Tibial artery (tissue), 4 donors: ENCODE data around the gene C16orf96.
A peak's percentile ranks its signal among the peaks of the same experiment; 100 is the strongest.

Source experiments
- DNase-seq, 2 donors: peaks; one replicate each; pipeline ENCODE4 v3.0.0-alpha.2; 2019
- H3K27ac ChIP-seq, 2 donors: fragments of 200-600 bp; sonication (generic) in 1 of 2; 1 replicate in 1 of 2; 2 replicates in 1 of 2; pipeline ENCODE4 v1.5.1; 2018 to 2019; ENCODE audit warnings: mild to moderate bottlenecking in 1 of 2
- H3K27me3 ChIP-seq, 2 donors: fragments of 200-600 bp; sonication (generic) in 1 of 2; one replicate each; pipeline versions ENCODE4 v1.5.1 to v1.6.0; 2016 to 2019
- H3K36me3 ChIP-seq, 3 donors: fragments of 200-600 bp; sonication (generic) in 2 of 3; one replicate each; pipeline ENCODE4 v1.5.1; 2016 to 2019; ENCODE audit warnings: mild to moderate bottlenecking in 2 of 3
- H3K4me1 ChIP-seq, 4 donors: fragments of 200-600 bp; sonication (generic) in 2 of 4; 1 replicate in 3 of 4; 2 replicates in 1 of 4; pipeline ENCODE4 v1.5.1; 2016 to 2019
- H3K4me3 ChIP-seq, 2 donors: fragments of 200-600 bp; sonication (generic) in 1 of 2; 1 replicate in 1 of 2; 2 replicates in 1 of 2; pipeline ENCODE4 v1.5.1; 2018 to 2019; ENCODE audit warnings: mild to moderate bottlenecking in 2 of 2
- H3K9me3 ChIP-seq, 3 donors: fragments of 200-600 bp; sonication (generic) in 1 of 3; one replicate each; pipeline ENCODE4 v1.5.1; 2016 to 2019
- CTCF ChIP-seq, 2 experiments: fragments of 200-600 bp in 1 of 2; fragments of 450-650 bp in 1 of 2; IDR thresholded peaks; one replicate each; pipeline ENCODE4 v1.5.1; 2017 to 2019; ENCODE audit warnings: antibody characterized with exemption in 2 of 2, mild to moderate bottlenecking in 1 of 2, moderate library complexity in 1 of 2
- intact Hi-C: fragments of 100-400 bp; cut with DNase I; formaldehyde crosslinking; loops from one replicate; pipeline ENCODE4 v1.15.0; 2023; ENCODE audit warnings: low total_unique reads

Gene C16orf96

GRCh38 chr16:4534151-4534790 lies 21.9 kb upstream of the C16orf96 start:
- Histone ChIP-seq H3K27me3 (no peaks in the 10 kb centered on the region), H3K27ac (no peak overlapping the region), H3K4me3 (no peak overlapping the region), H3K4me1 (peaks cover 0 to 26% (median 14%) of the 10 kb centered on the region in 4 donors), H3K9me3 (no peaks in the 10 kb centered on the region), H3K36me3 (peaks cover 0 to 17% (median 0%) of the 10 kb centered on the region in 3 donors)
- DNase-seq, result no peak
- no peak for TF ChIP-seq CTCF (IDR thresholded peaks at IDR 0.05)
- intact Hi-C loops, result no loop called here

GRCh38 chr16:4535627-4536108 lies 20.5 kb upstream of the C16orf96 start:
- TF ChIP-seq CTCF (IDR thresholded peaks at IDR 0.05), result no peak
- H3K27me3 ChIP-seq, result no peaks in the 10 kb centered on the region
- H3K36me3 ChIP-seq, result peaks cover 0 to 17% (median 0%) of the 10 kb centered on the region in 3 donors
- no peaks in the 10 kb centered on the region for H3K9me3 ChIP-seq
- no peak for DNase-seq
- no peak overlapping the region for H3K4me3 ChIP-seq
- intact Hi-C loops, result no loop called here
- H3K27ac ChIP-seq, result peak overlapping the region; percentile 40 to 79
- H3K4me1 ChIP-seq, result peaks cover 0 to 24% (median 14%) of the 10 kb centered on the region in 4 donors

GRCh38 chr16:4536391-4537106 lies 19.6 kb upstream of the C16orf96 start:
- no peak for TF ChIP-seq CTCF (IDR thresholded peaks at IDR 0.05)
- peak in 1 of 2 donors; percentile 74 for DNase-seq
- no peak overlapping the region for H3K4me3 ChIP-seq
- peaks cover 0 to 17% (median 0%) of the 10 kb centered on the region in 3 donors for H3K36me3 ChIP-seq
- H3K9me3 ChIP-seq, result no peaks in the 10 kb centered on the region
- intact Hi-C loops, result no loop called here
- no peaks in the 10 kb centered on the region for H3K27me3 ChIP-seq
- H3K27ac ChIP-seq, result peak overlapping the region; percentile 79 to 85
- peaks cover 0 to 24% (median 14%) of the 10 kb centered on the region in 4 donors for H3K4me1 ChIP-seq

- no peak for TF ChIP-seq CTCF (IDR thresholded peaks at IDR 0.05)
- Histone ChIP-seq H3K36me3 (peaks cover 0 to 8% (median 0%) of the 10 kb centered on the region in 3 donors), H3K27me3 (no peaks in the 10 kb centered on the region), H3K27ac (peak overlapping the region; percentile 79 to 85), H3K4me3 (peak overlapping the region; percentile 72 to 83), H3K9me3 (no peaks in the 10 kb centered on the region), H3K4me1 (peaks cover 0 to 24% (median 14%) of the 10 kb centered on the region in 4 donors)
- intact Hi-C loops, result no loop called here
- DNase-seq, result peak in 1 of 2 donors; percentile 72
These were observed 18.5 kb upstream of the C16orf96 start for GRCh38 chr16:4537376-4538343.
